Urinary bladder (tissue), 4 donors: ENCODE data around the gene BAD. TPM values are rescaled to one million over a fixed set of nuclear protein-coding genes. Genes with fewer than 3 reads are reported as not detected.
"Not testable (repeated sequence)": the region's sequence is repeated elsewhere in the genome, so short reads cannot be mapped to it uniquely, and the experiment has no call there.

Source experiments
- DNase-seq: peaks from one replicate; pipeline ENCODE4 v3.0.0-alpha.2; 2015; ENCODE audit errors: extremely low spot score
- H3K27ac ChIP-seq: one replicate; pipeline ENCODE4 v1.5.1; 2013; ENCODE audit warnings: low read depth, mild to moderate bottlenecking, moderate library complexity
- H3K36me3 ChIP-seq: one replicate; pipeline ENCODE4 v1.6.1; 2013; ENCODE audit warnings: mild to moderate bottlenecking, moderate library complexity; ENCODE audit not compliant: insufficient read depth
- H3K4me1 ChIP-seq: one replicate; pipeline ENCODE4 v1.6.1; 2013; ENCODE audit warnings: mild to moderate bottlenecking, moderate library complexity; ENCODE audit not compliant: insufficient read depth
- H3K4me3 ChIP-seq: one replicate; pipeline ENCODE4 v1.5.1; 2013; ENCODE audit warnings: low read depth, low read length
- WGBS: extraction: QIAGEN DNeasy Blood & Tissue Kit; methylation state at CpG from one replicate; pipeline ENCODE4 v1.1.7; 2013; 5-methylcytosine and 5-hydroxymethylcytosine counted together
- polyA plus RNA-seq: library from polyadenylated mRNA; stranded (reverse); fragments of 200-250 nt; gene quantifications from one replicate; pipeline ENCODE4 v1.2.3, GENCODE V29; 2013
- total RNA-seq: library from RNA; depleted of rRNA; stranded (reverse); fragments of >200 nt; gene quantifications from one replicate; pipeline ENCODE4 v1.2.3, GENCODE V29; 2014
- donor health status: healthy with polysubstance abuse.
- donor health status: healthy.

Gene BAD
- total RNA-seq, result 34.2 TPM
- 111 TPM for polyA plus RNA-seq

DNA sequence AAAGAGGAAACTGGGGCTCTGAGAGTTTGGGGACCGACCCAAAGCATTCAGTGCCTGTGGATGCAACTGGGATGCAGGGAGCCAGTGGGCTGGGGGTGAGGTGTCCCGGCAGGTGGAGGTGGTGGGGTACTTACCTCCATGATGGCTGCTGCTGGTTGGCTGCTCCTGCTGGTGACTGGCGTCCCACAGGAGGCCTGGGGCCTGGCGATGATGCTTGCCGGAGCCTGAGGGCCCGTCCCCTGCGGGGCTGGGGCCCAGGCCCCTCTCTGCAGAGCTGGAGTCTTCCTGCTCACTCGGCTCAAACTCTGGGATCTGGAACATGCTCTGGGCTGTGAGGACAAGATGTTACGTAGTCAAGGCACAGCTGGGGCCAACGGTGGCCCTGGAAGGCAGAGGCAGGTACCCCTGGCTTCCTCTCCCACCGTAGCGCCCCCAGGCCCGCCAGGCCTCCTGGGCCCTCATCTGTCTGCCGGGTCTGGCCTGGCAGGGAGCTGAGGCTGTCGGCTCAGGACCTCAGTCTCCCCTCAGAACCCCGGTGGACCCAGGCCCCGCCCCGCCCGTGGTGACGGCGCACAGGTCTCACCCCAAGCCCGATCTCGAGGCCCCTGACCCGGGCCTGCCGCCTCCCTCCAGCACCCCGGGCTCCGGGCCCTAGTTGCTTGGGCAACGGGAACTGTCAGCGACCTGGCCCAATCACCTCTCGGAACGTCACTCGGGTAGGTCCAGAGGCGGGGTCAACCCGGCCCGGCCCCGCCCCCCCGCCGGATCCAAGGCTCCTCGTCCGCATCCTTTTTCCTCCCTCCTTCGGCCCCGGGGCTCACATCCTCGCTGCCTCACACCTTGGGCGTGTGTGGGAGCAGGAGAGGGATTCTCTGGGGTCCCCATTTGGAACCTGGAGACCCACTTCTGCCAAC, at the start of gene BAD:
Gene BAD (minus strand): TSS at position 618 of the 914 bp plus-strand sequence. CDS start 297 bp downstream, at position 321.
- Histone ChIP-seq H3K27ac (peak within 1 kb of the TSS; percentile 96), H3K36me3 (no peaks in the 10 kb centered on the region), H3K4me1 (no peaks in the 10 kb centered on the region), H3K4me3 (peak within 1 kb of the TSS; percentile 75)
- WGBS, result 3% methylated on average over 44 of the region's 44 CpGs
- peak; percentile 88 for DNase-seq

DNA sequence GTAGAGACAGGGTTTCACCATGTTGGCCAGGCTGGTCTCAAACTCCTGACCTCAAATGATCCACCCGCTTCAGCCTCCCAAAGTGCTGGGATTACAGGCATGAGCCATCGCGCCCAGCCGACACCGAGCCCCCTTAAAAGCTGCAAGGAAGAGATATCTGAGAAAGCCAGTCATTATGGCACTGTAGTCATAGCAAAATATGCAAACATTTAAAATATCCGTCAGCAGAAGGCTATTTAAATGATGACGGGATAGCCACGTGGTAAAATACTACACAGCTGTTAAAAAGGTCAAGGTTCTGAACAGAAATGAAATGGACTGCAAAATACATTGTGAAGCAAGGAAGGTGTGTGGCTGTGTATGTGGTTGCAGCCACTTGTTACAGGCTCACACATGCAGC, 49.1 kb upstream of the BAD start:
- Histone ChIP-seq H3K4me1 (peaks cover 2% of the 10 kb centered on the region), H3K4me3 (no peak overlapping the region), H3K27ac (no peak overlapping the region), H3K36me3 (no peaks in the 10 kb centered on the region)
- 88% methylated on average over 8 of the region's 8 CpGs for WGBS
- DNase-seq, result no peak

DNA sequence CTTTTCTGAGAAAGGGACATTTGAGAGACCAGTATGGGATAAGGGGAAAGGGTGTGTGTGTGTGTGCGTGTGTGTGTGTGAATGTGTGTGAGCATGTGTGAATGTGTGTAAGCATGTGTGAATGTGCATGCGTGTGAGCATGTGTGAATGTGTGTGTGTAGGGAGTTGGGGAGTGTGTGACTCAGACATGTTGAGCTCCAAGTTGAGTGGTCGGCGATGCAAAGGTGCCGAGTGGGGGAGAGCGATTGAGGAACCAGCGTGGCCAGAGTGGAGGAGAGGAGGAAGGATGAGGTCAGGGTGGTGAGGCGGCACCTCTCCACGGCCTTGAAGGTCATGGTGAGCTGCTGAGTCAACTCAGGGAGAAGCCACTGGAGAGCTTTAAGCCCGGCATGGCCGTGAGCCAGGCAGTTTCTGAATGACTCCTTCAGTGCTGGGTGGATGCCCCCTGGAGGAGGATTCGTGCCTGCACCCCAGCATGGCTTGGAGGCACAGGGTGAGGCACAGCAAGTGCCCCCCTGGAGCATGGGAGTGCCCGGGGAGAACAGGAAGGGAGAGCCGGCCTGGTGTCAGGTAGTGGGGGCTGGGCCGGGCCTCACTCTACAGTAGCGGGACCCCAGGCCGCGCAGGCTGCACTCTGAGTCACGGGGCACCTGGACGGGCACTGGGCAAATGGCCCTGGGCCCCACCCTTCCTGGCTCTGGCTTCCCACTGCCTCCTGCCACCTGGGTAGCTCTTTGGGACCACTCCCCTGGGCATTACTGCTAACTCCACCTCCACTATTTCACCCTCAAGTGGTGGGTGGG, 47.3 kb upstream of the BAD start:
- Histone ChIP-seq H3K36me3 (no peaks in the 10 kb centered on the region), H3K4me1 (peaks cover 2% of the 10 kb centered on the region), H3K27ac (no peak overlapping the region), H3K4me3 (no peak overlapping the region)
- WGBS, result 36% methylated on average over 20 of the region's 20 CpGs
- DNase-seq, result no peak

DNA sequence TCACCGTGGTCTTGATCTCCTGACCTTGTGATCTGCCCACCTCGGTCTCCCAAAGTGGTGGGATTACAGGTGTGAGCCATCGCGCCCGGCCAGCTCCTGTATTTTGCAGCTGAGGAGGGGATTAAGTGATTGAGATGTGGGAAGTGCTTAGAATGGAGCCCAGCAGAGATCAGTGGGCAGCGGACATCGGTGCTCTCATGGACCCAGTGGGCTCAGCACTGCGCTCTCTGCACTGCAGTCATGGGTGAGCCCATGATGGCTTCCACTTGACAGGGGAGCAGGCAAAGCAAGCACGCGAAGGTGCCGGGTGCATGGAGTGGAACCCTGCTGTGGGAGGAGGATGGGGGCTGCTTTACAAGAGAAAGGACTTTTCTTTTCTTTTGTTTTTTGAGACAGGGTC, 46.4 kb upstream of the BAD start:
- no peak overlapping the region for H3K27ac ChIP-seq
- peaks cover 2% of the 10 kb centered on the region for H3K4me1 ChIP-seq
- DNase-seq, result no peak
- H3K4me3 ChIP-seq, result no peak overlapping the region
- H3K36me3 ChIP-seq, result no peaks in the 10 kb centered on the region
- WGBS, result 79% methylated on average over 11 of the region's 11 CpGs

DNA sequence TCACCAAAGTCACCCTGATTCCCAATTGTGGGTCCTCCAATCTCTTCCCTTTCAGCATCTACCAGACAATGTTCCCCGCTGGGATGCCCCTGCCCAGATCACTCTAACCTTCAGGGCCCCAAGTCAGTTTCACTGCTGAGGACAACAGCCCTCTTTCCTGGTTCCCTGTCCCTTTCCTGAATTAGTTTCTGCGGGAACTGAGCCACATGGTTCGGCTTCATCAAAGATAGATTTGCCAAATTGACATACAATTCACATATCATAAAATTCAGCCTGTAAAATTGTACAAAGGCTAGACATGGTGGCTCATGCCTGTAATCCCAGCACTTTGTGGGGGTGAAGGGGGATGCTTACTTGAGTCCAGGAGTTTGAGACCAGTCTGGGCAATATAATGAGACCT, 43.5 kb upstream of the BAD start:
- Histone ChIP-seq H3K4me1 (peaks cover 2% of the 10 kb centered on the region), H3K27ac (no peak overlapping the region), H3K36me3 (no peaks in the 10 kb centered on the region), H3K4me3 (no peak overlapping the region)
- 91% methylated on average over 3 of the region's 3 CpGs for WGBS
- no peak for DNase-seq

DNA sequence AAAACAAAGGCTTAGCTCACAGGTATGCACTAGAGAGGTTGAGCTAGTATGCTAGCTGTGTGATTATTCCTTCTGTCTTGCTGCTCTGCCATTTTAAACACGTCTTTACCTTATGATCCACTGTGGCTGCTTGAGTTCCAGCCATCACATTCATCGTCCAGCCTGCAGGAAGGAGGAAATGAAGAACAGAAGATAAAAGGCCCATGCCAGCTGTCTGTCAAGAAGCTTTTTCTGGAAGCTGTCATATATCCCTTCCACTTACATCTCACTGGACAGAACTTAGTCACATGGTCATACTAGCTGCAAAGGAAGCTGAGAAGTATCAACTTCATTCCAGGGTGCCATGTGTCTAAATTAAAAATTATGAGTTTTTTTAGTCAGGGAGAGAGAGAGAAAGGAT, 42.9 kb upstream of the BAD start:
- no peak for DNase-seq
- H3K4me1 ChIP-seq, result peaks cover 2% of the 10 kb centered on the region
- 93% methylated on average over 2 of the region's 2 CpGs for WGBS
- H3K27ac ChIP-seq, result no peak overlapping the region
- H3K4me3 ChIP-seq, result no peak overlapping the region
- H3K36me3 ChIP-seq, result no peaks in the 10 kb centered on the region

DNA sequence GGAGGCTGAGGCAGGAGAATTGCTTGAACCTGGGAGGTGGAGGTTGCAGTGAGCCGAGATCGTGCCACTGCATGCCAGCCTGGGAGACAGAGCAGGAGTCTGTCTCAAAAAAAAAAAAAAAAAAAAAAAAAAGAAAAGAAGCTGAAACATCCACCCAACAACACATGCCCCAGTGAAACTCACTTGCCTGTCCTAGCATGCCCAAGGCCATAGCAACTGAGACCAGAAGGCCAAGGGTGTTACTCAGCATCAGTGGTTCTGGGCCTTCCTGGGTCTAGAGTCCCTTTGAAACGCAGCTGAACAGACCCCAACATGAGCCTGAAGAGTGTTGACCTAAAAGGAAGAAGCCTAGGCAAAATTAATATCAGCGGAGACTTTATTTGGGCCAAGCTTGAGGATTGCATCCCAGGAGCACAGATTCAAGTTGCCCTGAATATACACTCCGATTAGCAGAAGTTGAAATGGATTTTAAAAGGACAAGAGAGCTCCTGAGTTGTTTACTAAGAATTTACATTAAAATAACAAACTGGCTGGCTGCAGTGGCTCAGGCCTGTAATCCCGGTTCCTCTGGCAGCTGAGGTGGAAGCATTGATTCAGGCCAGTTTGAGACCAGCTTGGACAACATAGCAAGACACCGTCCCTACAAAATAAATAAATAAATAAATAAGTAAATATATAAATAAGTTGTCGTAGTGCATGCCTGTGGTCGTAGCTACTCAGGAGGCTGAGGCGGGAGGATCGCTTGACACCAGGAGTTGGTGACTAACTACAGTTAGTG, 40.4 kb upstream of the BAD start:
- Histone ChIP-seq H3K4me1 (no peaks in the 10 kb centered on the region), H3K4me3 (no peak overlapping the region), H3K27ac (peak overlapping the region; percentile 28), H3K36me3 (peaks cover 2% of the 10 kb centered on the region)
- 58% methylated on average over 11 of the region's 11 CpGs for WGBS
- DNase-seq, result no peak

DNA sequence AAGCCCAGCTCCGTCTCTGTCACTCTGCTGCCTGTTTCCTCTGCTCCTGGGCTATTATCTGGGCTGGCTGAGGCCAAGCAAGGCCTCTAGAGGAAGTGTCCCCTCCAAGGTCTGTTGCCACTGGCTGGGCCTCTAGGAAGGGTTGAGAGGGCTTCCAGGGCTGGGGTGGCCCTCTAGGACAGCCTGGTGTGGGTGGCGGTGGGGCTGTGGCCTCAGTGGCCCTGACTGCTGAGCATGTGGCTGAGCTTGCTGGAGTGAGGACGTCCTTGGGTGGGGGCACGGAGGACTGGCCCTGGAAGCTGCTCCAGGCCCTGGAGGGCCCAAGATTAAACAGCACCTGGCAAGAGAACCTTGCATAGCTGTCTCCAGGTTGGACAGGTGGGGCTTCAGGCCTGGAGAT, 39.5 kb upstream of the BAD start:
- peak overlapping the region; percentile 56 for H3K27ac ChIP-seq
- not testable (repeated sequence) for H3K4me3 ChIP-seq, H3K4me1 ChIP-seq, H3K36me3 ChIP-seq, DNase-seq
- 83% methylated on average over 4 of the region's 4 CpGs for WGBS

DNA sequence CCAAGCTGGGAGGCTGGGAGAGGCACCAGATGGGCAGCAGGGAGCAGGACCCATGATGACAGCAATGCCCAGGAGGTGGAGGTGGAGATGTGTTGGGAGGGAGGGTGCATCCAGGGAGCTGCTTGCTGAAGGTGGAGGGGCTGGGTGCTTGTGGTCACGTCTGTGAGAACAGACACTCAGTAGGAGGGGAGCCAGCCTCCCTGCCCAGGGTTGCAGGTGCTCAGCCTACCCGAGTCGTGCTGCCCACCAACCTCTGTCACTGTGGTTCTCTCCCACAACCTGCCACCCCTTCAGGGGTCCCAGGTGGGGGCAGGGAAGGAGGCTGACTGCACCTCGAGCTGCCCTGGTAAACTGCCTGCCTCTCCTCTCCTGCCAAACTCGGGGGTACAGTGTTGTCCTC, 38.9 kb upstream of the BAD start:
- no peak for DNase-seq
- Histone ChIP-seq H3K36me3 (peaks cover 2% of the 10 kb centered on the region), H3K4me3 (no peak overlapping the region), H3K27ac (no peak overlapping the region), H3K4me1 (no peaks in the 10 kb centered on the region)
- 68% methylated on average over 5 of the region's 5 CpGs for WGBS

DNA sequence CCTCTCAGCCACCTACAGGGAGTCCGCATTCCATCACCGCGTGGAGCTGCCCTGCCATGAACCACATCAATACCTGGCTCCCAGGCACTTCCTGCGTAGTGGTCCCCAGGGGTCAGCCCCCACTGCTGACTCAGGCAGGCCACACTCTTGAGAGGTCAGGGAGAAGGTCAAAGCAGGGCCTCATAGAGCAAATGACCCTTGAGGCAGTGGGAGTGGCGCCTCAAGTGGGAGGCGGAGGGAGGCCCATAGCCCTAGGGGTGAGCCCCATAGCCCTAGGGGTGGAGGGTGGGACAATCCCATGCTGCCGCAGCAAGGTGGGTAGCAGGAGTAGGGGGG, 38.4 kb upstream of the BAD start:
- Histone ChIP-seq H3K27ac (no peak overlapping the region), H3K36me3 (peaks cover 2% of the 10 kb centered on the region), H3K4me3 (no peak overlapping the region), H3K4me1 (no peaks in the 10 kb centered on the region)
- no peak for DNase-seq
- 84% methylated on average over 7 of the region's 7 CpGs for WGBS

DNA sequence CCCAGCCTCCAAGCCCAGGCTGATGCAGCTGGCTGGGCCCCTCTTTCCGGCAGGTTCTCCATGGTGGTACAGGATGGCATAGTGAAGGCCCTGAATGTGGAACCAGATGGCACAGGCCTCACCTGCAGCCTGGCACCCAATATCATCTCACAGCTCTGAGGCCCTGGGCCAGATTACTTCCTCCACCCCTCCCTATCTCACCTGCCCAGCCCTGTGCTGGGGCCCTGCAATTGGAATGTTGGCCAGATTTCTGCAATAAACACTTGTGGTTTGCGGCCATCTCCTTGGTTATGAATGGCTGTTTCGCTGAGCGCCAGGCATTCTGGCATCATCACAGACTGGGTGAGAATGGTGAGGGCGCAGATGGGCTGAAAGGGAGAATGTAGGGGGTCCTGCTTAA, 37.1 kb upstream of the BAD start:
- Histone ChIP-seq H3K4me1 (no peaks in the 10 kb centered on the region), H3K4me3 (no peak overlapping the region), H3K36me3 (peaks cover 2% of the 10 kb centered on the region), H3K27ac (peak overlapping the region; percentile 73)
- WGBS, result 79% methylated on average over 5 of the region's 5 CpGs
- DNase-seq, result no peak

DNA sequence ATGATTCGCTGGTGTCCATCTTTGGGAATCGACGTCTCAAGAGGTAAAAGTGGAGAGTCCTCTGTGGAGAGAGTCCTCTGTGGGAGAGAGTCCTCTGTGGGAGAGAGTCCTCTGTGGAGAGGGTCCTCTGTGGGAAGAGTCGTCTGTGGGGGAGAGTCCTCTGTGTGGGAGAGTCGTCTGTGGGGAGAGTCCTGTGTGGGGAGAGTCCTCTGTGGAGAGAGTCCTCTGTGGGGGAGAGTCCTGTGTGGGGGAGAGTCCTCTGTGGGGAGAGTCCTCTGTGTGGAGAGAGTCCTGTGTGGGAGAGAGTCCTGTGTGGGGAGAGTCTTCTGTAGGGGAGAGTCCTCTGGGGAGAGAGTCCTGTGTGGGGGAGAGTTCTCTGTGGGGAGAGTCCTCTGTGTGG, 36.6 kb upstream of the BAD start:
- WGBS, result 85% methylated on average over 5 of the region's 5 CpGs
- Histone ChIP-seq H3K4me1 (no peaks in the 10 kb centered on the region), H3K36me3 (peaks cover 2% of the 10 kb centered on the region), H3K4me3 (no peak overlapping the region), H3K27ac (peak overlapping the region; percentile 73)
- DNase-seq, result no peak

DNA sequence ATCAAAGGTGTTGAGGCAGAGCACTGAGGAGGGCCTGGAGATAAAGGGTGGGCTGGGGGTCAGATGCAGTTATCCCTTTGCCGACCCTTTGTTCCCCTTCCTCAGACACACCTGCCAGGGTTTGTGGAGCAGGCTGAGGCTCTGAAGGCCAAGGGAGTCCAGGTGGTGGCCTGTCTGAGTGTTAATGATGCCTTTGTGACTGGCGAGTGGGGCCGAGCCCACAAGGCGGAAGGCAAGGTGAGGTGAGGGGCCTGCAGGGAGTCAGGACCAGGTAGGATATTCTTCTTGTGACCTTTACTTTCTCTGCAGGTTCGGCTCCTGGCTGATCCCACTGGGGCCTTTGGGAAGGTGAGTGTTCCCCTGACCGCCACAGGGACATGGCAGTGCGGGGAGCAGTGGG, 36.1 kb upstream of the BAD start:
- peak overlapping the region; percentile 49 for H3K27ac ChIP-seq
- no peak overlapping the region for H3K4me3 ChIP-seq
- no peak for DNase-seq
- no peaks in the 10 kb centered on the region for H3K4me1 ChIP-seq
- 94% methylated on average over 7 of the region's 7 CpGs for WGBS
- peaks cover 2% of the 10 kb centered on the region for H3K36me3 ChIP-seq
